ENCODE results near the gene SFMBT2.

The SFMBT2 gene

GRCh38 chr10:7372504-7372903 is 38.3 kb downstream of the SFMBT2 start:
- in situ Hi-C loops (cut with HindIII; ENCODE audit: low sequenced_read_pairs), result no loop called here

- in situ Hi-C loops (cut with HindIII; ENCODE audit: low sequenced_read_pairs), result no loop called here
Observed at GRCh38 chr10:7370511-7370910, 40.3 kb downstream of the SFMBT2 start.

GRCh38 chr10:7365027-7365745 is 45.6 kb downstream of the SFMBT2 start:
- in situ Hi-C loops (cut with HindIII; ENCODE audit: low sequenced_read_pairs), result no loop called here

GRCh38 chr10:7364474-7364873 is 46.4 kb downstream of the SFMBT2 start:
- in situ Hi-C loops (cut with HindIII; ENCODE audit: low sequenced_read_pairs), result no loop called here

- in situ Hi-C loops (cut with HindIII; ENCODE audit: low sequenced_read_pairs), result no loop called here
Observed at GRCh38 chr10:7363700-7364099, 47.1 kb downstream of the SFMBT2 start.

- in situ Hi-C loops (cut with HindIII; ENCODE audit: low sequenced_read_pairs), result no loop called here
Observed at GRCh38 chr10:7362471-7362870, 48.4 kb downstream of the SFMBT2 start.

GRCh38 chr10:7361316-7361715 is 49.5 kb downstream of the SFMBT2 start:
- in situ Hi-C loops (cut with HindIII; ENCODE audit: low sequenced_read_pairs), result no loop called here

GRCh38 chr10:7359954-7360353 is 50.9 kb downstream of the SFMBT2 start:
- in situ Hi-C loops (cut with HindIII; ENCODE audit: low sequenced_read_pairs), result no loop called here

GRCh38 chr10:7359356-7359755 is 51.5 kb downstream of the SFMBT2 start:
- in situ Hi-C loops (cut with HindIII; ENCODE audit: low sequenced_read_pairs), result no loop called here

- in situ Hi-C loops (cut with HindIII; ENCODE audit: low sequenced_read_pairs), result no loop called here
Observed at GRCh38 chr10:7357193-7357592, 53.6 kb downstream of the SFMBT2 start.

GRCh38 chr10:7354330-7355047 is 56.3 kb downstream of the SFMBT2 start:
- in situ Hi-C loops (cut with HindIII; ENCODE audit: low sequenced_read_pairs), result no loop called here

GRCh38 chr10:7351894-7352293 is 58.9 kb downstream of the SFMBT2 start:
- in situ Hi-C loops (cut with HindIII; ENCODE audit: low sequenced_read_pairs), result no loop called here

GRCh38 chr10:7350541-7351195 is 60.2 kb downstream of the SFMBT2 start:
- in situ Hi-C loops (cut with HindIII; ENCODE audit: low sequenced_read_pairs), result no loop called here

GRCh38 chr10:7345717-7346116 is 65.1 kb downstream of the SFMBT2 start:
- in situ Hi-C loops (cut with HindIII; ENCODE audit: low sequenced_read_pairs), result no loop called here

GRCh38 chr10:7343040-7343439 is 67.8 kb downstream of the SFMBT2 start:
- in situ Hi-C loops (cut with HindIII; ENCODE audit: low sequenced_read_pairs), result no loop called here

GRCh38 chr10:7340179-7340874 is 70.5 kb downstream of the SFMBT2 start:
- in situ Hi-C loops (cut with HindIII; ENCODE audit: low sequenced_read_pairs), result no loop called here

- in situ Hi-C loops (cut with HindIII; ENCODE audit: low sequenced_read_pairs), result no loop called here
Observed at GRCh38 chr10:7339510-7339909, 71.3 kb downstream of the SFMBT2 start.

GRCh38 chr10:7338469-7338868 is 72.4 kb downstream of the SFMBT2 start:
- in situ Hi-C loops (cut with HindIII; ENCODE audit: low sequenced_read_pairs), result no loop called here

GRCh38 chr10:7337431-7338171 is 73.2 kb downstream of the SFMBT2 start:
- in situ Hi-C loops (cut with HindIII; ENCODE audit: low sequenced_read_pairs), result no loop called here

GRCh38 chr10:7335977-7336376 is 74.9 kb downstream of the SFMBT2 start:
- in situ Hi-C loops (cut with HindIII; ENCODE audit: low sequenced_read_pairs), result no loop called here

GRCh38 chr10:7334642-7334964 is 76.2 kb downstream of the SFMBT2 start:
- in situ Hi-C loops (cut with HindIII; ENCODE audit: low sequenced_read_pairs), result no loop called here

Measured in endothelial cell of hepatic sinusoid (primary cell).